ENCODE results near the gene CPT2.
A peak's percentile ranks its signal among the peaks of the same experiment; 100 is the strongest.
"Not testable (repeated sequence)": the region's sequence is repeated elsewhere in the genome, so short reads cannot be mapped to it uniquely, and the experiment has no call there.

The CPT2 gene

GRCh38 chr1:53197291-53198200 lies 922 bp downstream of the CPT2 start:
- Histone ChIP-seq H3K4me1 (peaks cover 0 to 39% (median 29%) of the 10 kb centered on the region in 4 donors), H3K36me3 (peaks cover 7 to 18% (median 17%) of the 10 kb centered on the region in 3 donors), H3K27me3 (no peaks in the 10 kb centered on the region), H3K4me3 (peak overlapping the region; percentile 91 to 93), H3K9me3 (no peaks in the 10 kb centered on the region), H3K27ac (peak overlapping the region; percentile 97 to 99)
- no peak for TF ChIP-seq CTCF (IDR thresholded peaks at IDR 0.05)
- intact Hi-C loops (cut with DNase I; ENCODE audit: low total_unique reads): loop anchor here (10.0 kb wide), 1 partner anchor 273 kb away; the partner anchor contains the start of genes ECHDC2 and SCP2
- DNase-seq: no peak

- H3K4me3 ChIP-seq: peak overlapping the region in 1 of 2 donors; percentile 93
- no peaks in the 10 kb centered on the region for H3K9me3 ChIP-seq
- H3K4me1 ChIP-seq: peaks cover 0 to 39% (median 29%) of the 10 kb centered on the region in 4 donors
- H3K27ac ChIP-seq: peak overlapping the region; percentile 97 to 99
- DNase-seq: no peak
- intact Hi-C loops (cut with DNase I; ENCODE audit: low total_unique reads): loop anchor here (10.0 kb wide), 1 partner anchor 273 kb away; the partner anchor contains the start of genes ECHDC2 and SCP2
- peaks cover 14 to 25% (median 24%) of the 10 kb centered on the region in 3 donors for H3K36me3 ChIP-seq
- no peak for TF ChIP-seq CTCF (IDR thresholded peaks at IDR 0.05)
- H3K27me3 ChIP-seq: no peaks in the 10 kb centered on the region
Measured at GRCh38 chr1:53198241-53198651, 1.6 kb downstream of the CPT2 start.

GRCh38 chr1:53203466-53203865 lies 6.8 kb downstream of the CPT2 start:
- intact Hi-C loops (cut with DNase I; ENCODE audit: low total_unique reads): no loop called here
- Histone ChIP-seq H3K27ac (no peak overlapping the region), H3K9me3 (no peaks in the 10 kb centered on the region), H3K4me3 (no peak overlapping the region), H3K36me3 (peaks cover 51 to 71% (median 53%) of the 10 kb centered on the region in 3 donors), H3K27me3 (no peaks in the 10 kb centered on the region), H3K4me1 (peaks cover 0 to 17% (median 8%) of the 10 kb centered on the region in 4 donors)
- TF ChIP-seq CTCF (IDR thresholded peaks at IDR 0.05): no peak
- DNase-seq: no peak

- H3K27me3 ChIP-seq; H3K4me1 ChIP-seq; H3K4me3 ChIP-seq; H3K9me3 ChIP-seq; DNase-seq; H3K27ac ChIP-seq; intact Hi-C loops (cut with DNase I; ENCODE audit: low total_unique reads): not testable (repeated sequence)
- H3K36me3 ChIP-seq: peaks cover 60 to 92% (median 71%) of the 10 kb centered on the region in 3 donors
Measured at GRCh38 chr1:53205496-53205895, 8.9 kb downstream of the CPT2 start.

GRCh38 chr1:53206083-53206685 lies 9.6 kb downstream of the CPT2 start:
- H3K27me3 ChIP-seq; H3K27ac ChIP-seq; H3K4me1 ChIP-seq; H3K4me3 ChIP-seq; DNase-seq; intact Hi-C loops (cut with DNase I; ENCODE audit: low total_unique reads); H3K9me3 ChIP-seq: not testable (repeated sequence)
- peaks cover 66 to 92% (median 73%) of the 10 kb centered on the region in 3 donors for H3K36me3 ChIP-seq

GRCh38 chr1:53206735-53207379 lies 10.2 kb downstream of the CPT2 start:
- peaks cover 0 to 6% (median 0%) of the 10 kb centered on the region in 4 donors for H3K4me1 ChIP-seq
- peaks cover 68 to 94% (median 72%) of the 10 kb centered on the region in 3 donors for H3K36me3 ChIP-seq
- H3K27ac ChIP-seq: no peak overlapping the region
- intact Hi-C loops (cut with DNase I; ENCODE audit: low total_unique reads): no loop called here
- no peak for DNase-seq
- no peaks in the 10 kb centered on the region for H3K27me3 ChIP-seq
- no peak for TF ChIP-seq CTCF (IDR thresholded peaks at IDR 0.05)
- H3K4me3 ChIP-seq: no peak overlapping the region
- no peaks in the 10 kb centered on the region for H3K9me3 ChIP-seq
